Renal cortex interstitium (tissue), 11 donors: ENCODE results near the gene CDADC1. TPM values are rescaled to one million over a fixed set of nuclear protein-coding genes. Genes with fewer than 3 reads are reported as not detected.

Experiments
- DNase-seq, 11 donors: peaks; one replicate each; pipeline ENCODE4 v3.0.0-alpha.2; 2013; ENCODE audit warnings: low read depth in 9 of 11, low spot score in 4 of 11; ENCODE audit errors: extremely low read depth in 1 of 11
- polyA plus RNA-seq, 3 donors: library from polyadenylated mRNA; unstranded; fragments of 120-200 nt; gene quantifications; one replicate each; pipeline ENCODE4 v1.2.1, GENCODE V29; 2013; ENCODE audit not compliant: insufficient read length in 3 of 3

Gene CDADC1
- polyA plus RNA-seq, 3 donors: 12.3 to 16.6 (median 15.9) TPM

DNA sequence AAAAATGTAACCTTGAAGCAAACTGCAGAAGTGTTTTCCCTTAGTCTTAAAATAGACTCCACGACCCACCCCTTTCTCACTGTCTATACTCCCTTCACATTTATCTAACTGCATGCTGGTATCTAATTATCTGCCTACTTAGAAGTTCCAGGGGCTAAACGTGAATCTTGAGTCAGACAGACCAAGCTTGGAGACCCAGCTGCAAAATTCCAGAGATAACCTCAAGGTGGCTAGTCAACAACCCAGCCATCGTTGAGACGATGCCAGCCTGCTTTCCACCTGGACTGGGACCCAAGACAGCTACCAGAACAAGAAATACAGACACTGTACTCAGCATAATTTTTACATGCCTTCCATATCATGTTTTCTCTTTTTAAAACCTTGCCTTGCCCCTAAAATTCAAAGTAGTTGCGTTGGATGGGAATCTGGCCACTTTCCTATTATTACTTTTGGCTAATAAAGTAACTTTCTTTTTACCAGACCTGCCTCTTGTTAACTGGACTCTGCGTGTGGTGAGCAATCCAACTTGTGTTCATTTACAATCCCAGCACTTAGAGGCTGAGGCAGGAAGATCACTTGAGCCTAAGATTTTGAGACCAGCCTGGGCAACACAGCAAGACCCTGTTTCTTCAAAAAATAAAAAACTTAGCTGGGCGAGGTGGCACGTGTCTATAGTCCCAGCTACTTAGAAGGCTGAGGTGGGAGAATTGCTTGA is 82.3 kb downstream of the CDADC1 start:
- DNase-seq: no peak

DNA sequence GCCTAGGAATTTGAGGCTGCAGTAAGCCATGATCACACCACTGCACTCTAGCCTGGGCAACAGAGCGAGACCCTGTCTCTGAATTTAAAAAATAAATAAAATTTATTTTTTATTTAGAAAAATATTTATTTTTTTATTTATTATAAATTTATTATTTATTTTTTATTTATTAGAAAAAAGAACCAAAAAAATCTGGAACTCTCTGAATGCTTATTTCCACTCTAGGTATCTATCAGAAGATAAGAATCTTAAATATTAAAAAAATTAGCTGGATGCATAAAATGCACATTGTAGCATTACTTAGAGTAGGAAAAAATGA is 82.8 kb downstream of the CDADC1 start:
- DNase-seq: no peak

DNA sequence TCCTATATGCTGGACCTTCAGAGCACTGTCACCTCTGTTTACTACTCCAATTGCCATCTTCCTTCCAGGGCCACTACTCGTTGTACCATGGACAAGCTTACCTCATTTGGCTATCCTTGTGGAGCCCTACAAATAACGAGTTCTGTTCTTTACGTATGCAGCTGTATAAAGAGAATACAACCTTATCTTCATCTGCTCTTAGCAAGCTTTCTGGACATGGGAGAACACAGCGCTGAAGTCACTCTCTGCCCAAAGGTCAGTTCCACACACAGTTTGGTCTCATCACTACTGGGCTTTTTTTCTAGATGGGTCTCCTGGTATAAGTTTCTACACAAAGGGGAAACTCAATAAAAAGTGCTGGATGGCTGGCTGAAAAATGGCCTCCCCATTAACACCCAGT is 88.9 kb downstream of the CDADC1 start:
- no peak for DNase-seq

DNA sequence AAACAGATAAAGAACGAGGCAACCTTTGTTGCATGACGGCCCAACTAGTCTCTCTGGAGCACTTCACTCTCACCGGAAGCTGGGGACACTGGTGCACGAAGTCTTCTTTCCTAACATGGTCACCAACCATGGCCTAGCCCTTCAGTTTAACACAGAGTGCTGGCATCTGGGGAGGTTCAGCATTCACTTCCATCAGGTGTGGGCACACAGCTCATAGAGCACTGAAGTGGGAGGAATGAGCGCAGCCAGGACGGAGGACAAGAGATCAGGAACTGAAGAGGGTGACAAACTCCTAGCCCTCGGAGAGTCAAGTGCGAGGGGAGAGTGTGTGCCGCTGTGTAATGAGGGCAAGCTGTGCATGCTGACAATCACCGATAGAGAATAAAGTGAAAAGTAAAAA is 92.4 kb downstream of the CDADC1 start:
- peak in 1 of 11 donors; percentile 5 for DNase-seq

DNA sequence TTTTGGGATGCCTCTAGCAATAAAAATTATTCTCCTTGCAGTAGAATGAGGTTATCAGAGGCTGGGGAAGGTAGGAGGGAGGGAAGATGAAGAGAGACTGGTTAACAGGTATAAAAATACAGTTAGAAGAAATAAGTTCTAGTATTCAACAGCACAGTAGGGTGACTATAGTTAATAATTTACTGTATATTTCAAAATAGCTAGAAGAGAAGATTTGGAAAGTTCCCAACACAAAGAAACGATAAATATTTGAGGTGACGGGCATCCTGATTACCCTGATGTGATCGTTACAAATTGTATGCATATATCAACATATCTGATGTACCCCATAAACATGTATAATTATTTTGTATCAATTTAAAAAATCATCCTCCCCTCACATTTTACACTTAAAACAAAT is 93.8 kb downstream of the CDADC1 start:
- DNase-seq: no peak

DNA sequence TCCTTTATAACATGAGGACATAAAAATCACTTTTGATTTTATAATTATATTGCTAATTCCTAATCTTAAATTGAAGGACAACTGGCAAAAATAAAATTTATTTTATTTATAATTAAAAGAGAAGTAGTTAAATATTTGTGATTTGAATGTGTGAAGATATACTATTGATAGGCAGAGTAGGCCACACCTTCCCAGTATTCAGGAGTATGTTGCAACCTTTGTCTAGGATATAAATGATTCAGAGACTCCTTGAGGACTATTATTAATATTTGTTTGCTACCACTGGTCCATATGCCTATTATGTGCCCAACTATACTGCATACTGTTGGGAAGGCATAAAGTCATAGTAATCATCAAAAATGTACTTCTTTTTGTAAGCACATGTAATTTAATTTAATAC is 94.2 kb downstream of the CDADC1 start:
- no peak for DNase-seq

DNA sequence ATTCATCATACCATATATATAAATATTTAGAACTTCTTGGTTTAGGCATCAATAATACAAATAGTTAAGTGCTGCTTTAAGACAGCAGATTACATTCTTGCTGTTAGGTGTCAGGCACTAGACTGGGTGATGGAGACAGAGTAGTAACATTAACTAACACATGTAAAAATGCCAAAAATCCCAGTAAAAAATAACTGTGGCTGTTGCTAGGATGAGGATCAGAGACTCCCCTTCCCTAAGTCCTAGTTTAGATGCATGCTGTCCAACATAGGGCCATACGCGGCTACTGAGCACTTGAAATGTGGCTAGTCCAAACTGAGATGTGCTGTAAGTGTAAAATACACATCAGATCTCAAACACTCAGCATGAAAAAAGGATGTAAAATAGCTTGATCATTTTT is 94.7 kb downstream of the CDADC1 start:
- no peak for DNase-seq

Other genes with a start within 250 kb of the CDADC1 start
- under 1 TPM in 1 of 3 donors, not detected in 2; 0.12 TPM for gene MLNR, start 27.6 kb upstream of the CDADC1 start, polyA plus RNA-seq
- gene CAB39L, start 196.1 kb downstream of the CDADC1 start, polyA plus RNA-seq: 10 to 100 TPM; 14.4 to 20.4 (median 18.4) TPM
- gene SETDB2, start 196.3 kb downstream of the CDADC1 start, polyA plus RNA-seq: 10 to 100 TPM; 18.7 to 22.5 (median 22.5) TPM
- gene PHF11, start 248.0 kb downstream of the CDADC1 start, polyA plus RNA-seq: 10 to 100 TPM; 29.6 to 60.9 (median 41.2) TPM